22Rv1 (cell line): ENCODE measurements around the gene OSBPL3.
"Not testable (repeated sequence)": the region's sequence is repeated elsewhere in the genome, so short reads cannot be mapped to it uniquely, and the experiment has no call there.

Experiments used
- CTCF ChIP-seq: fragments of 450-650 bp; IDR thresholded peaks from 2 replicates; pipeline ENCODE4 v1.5.1; 2017; ENCODE audit warnings: mild to moderate bottlenecking
- ZFX ChIP-seq: fragments of 450-650 bp; IDR thresholded peaks from 2 replicates; pipeline ENCODE4 v1.6.1; 2017; ENCODE audit warnings: antibody characterized with exemption, borderline replicate concordance

GRCh38 chr7:24794751-24795406 lies 185.1 kb downstream of the OSBPL3 start:
- not testable (repeated sequence) for TF ChIP-seq CTCF, ZFX
